Gastroesophageal sphincter (tissue), 4 donors: ENCODE data around the gene NAPEPLD. TPM values are rescaled to one million over a fixed set of nuclear protein-coding genes. Genes with fewer than 3 reads are reported as not detected.

Experiments used
- ATAC-seq: fragments of 150-250 bp; one replicate; pipeline ENCODE4 v1.9.1; 2016; ENCODE audit warnings: mild to moderate bottlenecking, moderate library complexity
- H3K27ac ChIP-seq, 4 donors: fragments of 200-600 bp; sonication (generic) in 3 of 4; 1 replicate in 3 of 4; 2 replicates in 1 of 4; pipeline ENCODE4 v1.5.1; 2016 to 2019
- H3K27me3 ChIP-seq: fragments of 200-600 bp; sonication (generic); one replicate; pipeline ENCODE4 v1.5.1; 2019
- H3K36me3 ChIP-seq, 2 donors: fragments of 200-600 bp; sonication (generic); one replicate each; pipeline ENCODE4 v1.5.1; 2019; ENCODE audit warnings: control low read depth in 1 of 2
- H3K4me1 ChIP-seq, 3 donors: fragments of 200-600 bp; sonication (generic); 1 replicate in 2 of 3; 2 replicates in 1 of 3; pipeline ENCODE4 v1.5.1; 2016 to 2019; ENCODE audit warnings: control low read depth in 2 of 3
- H3K4me3 ChIP-seq, 2 donors: fragments of 200-600 bp; sonication (generic); one replicate each; pipeline ENCODE4 v1.5.1; 2019; ENCODE audit warnings: mild to moderate bottlenecking in 1 of 2, moderate library complexity in 1 of 2
- H3K9me3 ChIP-seq, 3 donors: fragments of 200-600 bp; sonication (generic); one replicate each; pipeline ENCODE4 v1.5.1; 2017 to 2019; ENCODE audit warnings: control low read depth in 2 of 3
- CTCF ChIP-seq, 4 experiments: fragments of 200-600 bp in 2 of 4; fragments of 450-650 bp in 2 of 4; sonication (generic) in 1 of 4; IDR thresholded peaks; one replicate each; pipeline ENCODE4 v1.5.1; 2017 to 2019; ENCODE audit warnings: antibody characterized with exemption in 4 of 4, mild to moderate bottlenecking in 2 of 4, moderate library complexity in 2 of 4
- EP300 ChIP-seq: sonication (generic); formaldehyde crosslinking; IDR thresholded peaks from one replicate; pipeline ENCODE4 v1.6.1; 2017; ENCODE audit warnings: antibody characterized with exemption, mild to moderate bottlenecking
- POLR2A ChIP-seq, 2 donors: fragments of 450-650 bp; IDR thresholded peaks; one replicate each; pipeline ENCODE4 v1.6.1; 2017; ENCODE audit warnings: antibody characterized with exemption in 2 of 2, mild to moderate bottlenecking in 2 of 2, moderate library complexity in 1 of 2
- POLR2AphosphoS5 ChIP-seq: sonication (generic); formaldehyde crosslinking; IDR thresholded peaks from one replicate; pipeline ENCODE4 v1.6.1; 2017; ENCODE audit warnings: antibody characterized with exemption
- WGBS, 2 donors: methylation state at CpG; one replicate each; pipeline ENCODE4 v1.1.5; 2018; ENCODE audit warnings: low coverage in 1 of 2; 5-methylcytosine and 5-hydroxymethylcytosine counted together
- total RNA-seq, 4 donors: library from RNA; depleted of rRNA; stranded (reverse); fragments of >200 nt; gene quantifications; one replicate each; pipeline ENCODE4 v1.1.0, GENCODE V29; 2016

NAPEPLD gene
- total RNA-seq, 4 donors from 2014 or later = 7.1 to 19.1 (median 7.3) TPM

- H3K4me1 ChIP-seq = peaks cover 0 to 40% (median 10%) of the 10 kb centered on the region in 3 donors
- H3K9me3 ChIP-seq = no peaks in the 10 kb centered on the region
- peak within 1 kb of the TSS; percentile 54 to 79 for H3K4me3 ChIP-seq
- 0% methylated on average over 4 to 12 of the region's 83 CpGs for WGBS, 2 donors
- H3K36me3 ChIP-seq = no peaks in the 10 kb centered on the region
- H3K27ac ChIP-seq = peak within 1 kb of the TSS; percentile 68 to 95 (median 90)
- no peaks in the 10 kb centered on the region for H3K27me3 ChIP-seq
- peak; percentile 34 to 65 for TF ChIP-seq POLR2A (IDR thresholded peaks at IDR 0.05)
- peak; percentile 63 for TF ChIP-seq POLR2AphosphoS5
- peak in 3 of 4 experiments; percentile 41 to 59 (median 43) for TF ChIP-seq CTCF (IDR thresholded peaks at IDR 0.05)
- TF ChIP-seq EP300 = no peak
- ATAC-seq = peak; percentile 96
Observed at GRCh38 chr7:103074519-103075336, 74.2 kb downstream of the NAPEPLD start, which contains the start of the genes ARMC10 and FBXL13. Gene ARMC10 (plus strand): TSS chr7:103075140. CDS start chr7:103075273, 133 bp downstream. Gene FBXL13 (minus strand): TSS chr7:103074796.

DNA sequence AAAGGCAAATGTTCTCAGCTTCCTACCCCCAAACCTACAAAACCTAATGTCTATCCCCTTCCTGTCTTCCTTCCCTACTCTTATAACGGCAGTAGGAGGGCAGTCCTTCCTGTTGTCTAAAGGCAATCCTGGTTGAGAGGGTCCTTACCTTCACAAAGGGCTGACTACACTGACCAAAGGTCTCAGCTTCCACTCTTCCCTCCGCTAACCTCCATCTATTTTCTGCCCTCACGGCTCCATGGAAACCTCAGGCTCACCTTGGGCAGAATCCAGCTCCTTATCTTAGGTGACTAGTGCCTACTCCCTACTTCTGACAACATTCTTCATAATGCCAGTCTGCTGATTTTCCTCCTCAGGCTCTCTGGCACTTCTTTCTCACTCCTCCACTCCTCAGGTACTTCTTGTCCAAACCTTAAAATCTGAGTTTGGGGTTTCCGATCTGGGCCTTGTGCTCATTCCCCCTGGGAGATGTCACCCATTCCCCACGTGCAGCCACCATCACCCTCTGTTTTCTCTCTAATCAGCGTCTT is 74.8 kb downstream of the NAPEPLD start:
- H3K4me3 ChIP-seq = peak overlapping the region; percentile 54 to 79
- TF ChIP-seq EP300 (no peak), CTCF (IDR thresholded peaks at IDR 0.05) (no peak), POLR2AphosphoS5 (no peak), POLR2A (IDR thresholded peaks at IDR 0.05) (no peak)
- no peaks in the 10 kb centered on the region for H3K27me3 ChIP-seq
- H3K36me3 ChIP-seq = no peaks in the 10 kb centered on the region
- ATAC-seq = no peak
- no peaks in the 10 kb centered on the region for H3K9me3 ChIP-seq
- peak overlapping the region; percentile 68 to 95 (median 90) for H3K27ac ChIP-seq
- H3K4me1 ChIP-seq = peaks cover 0 to 40% (median 10%) of the 10 kb centered on the region in 3 donors
- WGBS, 2 donors = 12% methylated on average over 6 of the region's 6 CpGs

DNA sequence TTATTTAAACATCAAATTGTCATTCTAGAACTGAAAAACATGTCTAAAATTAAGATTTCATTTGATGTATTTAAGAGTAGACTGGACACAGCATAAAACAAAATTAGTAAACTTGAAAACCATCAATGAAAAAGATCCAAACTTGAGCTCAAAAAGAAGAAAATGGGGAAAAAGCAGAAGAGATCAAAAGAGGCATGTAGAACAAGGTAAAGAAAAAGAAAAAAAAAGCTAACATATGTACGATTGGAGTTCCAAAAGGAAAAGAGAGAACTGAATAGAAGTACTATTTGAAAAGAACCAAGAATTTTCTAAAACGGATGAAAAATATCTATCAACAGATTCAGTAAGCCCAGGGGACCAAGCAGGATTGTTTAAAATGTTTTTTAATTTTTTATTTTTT is 77.9 kb downstream of the NAPEPLD start:
- no peak for ATAC-seq
- H3K27me3 ChIP-seq = no peaks in the 10 kb centered on the region
- TF ChIP-seq CTCF (IDR thresholded peaks at IDR 0.05) (no peak), POLR2A (IDR thresholded peaks at IDR 0.05) (no peak), POLR2AphosphoS5 (no peak), EP300 (no peak)
- peaks cover 0 to 14% (median 6%) of the 10 kb centered on the region in 3 donors for H3K4me1 ChIP-seq
- no peak overlapping the region for H3K27ac ChIP-seq
- no peaks in the 10 kb centered on the region for H3K9me3 ChIP-seq
- H3K36me3 ChIP-seq = no peaks in the 10 kb centered on the region
- 77 to 78% methylated on average over 2 of the region's 2 CpGs for WGBS, 2 donors
- no peak overlapping the region for H3K4me3 ChIP-seq

GRCh38 chr7:103068414-103069403 is 80.2 kb downstream of the NAPEPLD start:
- TF ChIP-seq EP300 (no peak), POLR2AphosphoS5 (no peak), POLR2A (IDR thresholded peaks at IDR 0.05) (no peak), CTCF (IDR thresholded peaks at IDR 0.05) (no peak)
- H3K9me3 ChIP-seq = no peaks in the 10 kb centered on the region
- H3K4me1 ChIP-seq = peaks cover 0 to 4% (median 0%) of the 10 kb centered on the region in 3 donors
- H3K27me3 ChIP-seq = no peaks in the 10 kb centered on the region
- no peak for ATAC-seq
- H3K36me3 ChIP-seq = no peaks in the 10 kb centered on the region
- no peak overlapping the region for H3K27ac ChIP-seq
- no peak overlapping the region for H3K4me3 ChIP-seq
- 67 to 69% methylated on average over 2 to 3 of the region's 23 CpGs for WGBS, 2 donors
